Fibroblast of skin of back (primary cell): ENCODE measurements around the gene GARIN1A. TPM values are rescaled to one million over a fixed set of nuclear protein-coding genes. Genes with fewer than 3 reads are reported as not detected.
"Not testable (repeated sequence)": the region's sequence is repeated elsewhere in the genome, so short reads cannot be mapped to it uniquely, and the experiment has no call there.

ENCODE experiments used
- DNase-seq: peaks from one replicate; pipeline ENCODE4 v3.0.0-alpha.2; 2013
- polyA plus RNA-seq, 2 experiments: library from polyadenylated mRNA; unstranded; fragments of 120-200 nt; gene quantifications; one replicate each; pipeline ENCODE4 v1.2.1, GENCODE V29; 2013; ENCODE audit not compliant: insufficient read length in 2 of 2

GARIN1A gene
- polyA plus RNA-seq (2013, experiment 1 of 2; ENCODE audit: insufficient read length), result 0.55 TPM
- 0.69 TPM for polyA plus RNA-seq (2013, experiment 2 of 2; ENCODE audit: insufficient read length)

DNA sequence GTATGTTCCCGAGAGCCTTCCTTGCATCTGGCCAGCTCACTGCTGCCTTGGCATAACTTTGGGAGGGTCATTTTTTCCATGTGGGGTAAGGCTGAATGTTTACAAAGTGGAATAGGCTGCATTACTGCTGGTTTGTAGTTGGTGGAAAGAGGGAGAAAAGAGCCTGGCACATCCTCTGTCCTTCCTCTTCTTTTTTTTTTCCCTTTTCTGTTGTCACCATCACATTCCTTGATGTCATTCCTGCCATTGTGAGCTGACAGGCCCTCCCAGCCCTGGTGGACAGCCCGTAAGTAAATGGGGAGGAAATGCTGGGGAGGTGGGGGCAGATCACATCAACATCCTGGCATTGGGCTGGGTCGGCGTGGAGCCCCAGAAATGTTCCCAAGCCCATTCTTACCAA is at the start of gene GARIN1A:
GARIN1A (plus strand) TSS at position 301 of the 400 bp plus-strand sequence. CDS start 106 bp downstream, outside the sequence.
- no peak for DNase-seq

DNA sequence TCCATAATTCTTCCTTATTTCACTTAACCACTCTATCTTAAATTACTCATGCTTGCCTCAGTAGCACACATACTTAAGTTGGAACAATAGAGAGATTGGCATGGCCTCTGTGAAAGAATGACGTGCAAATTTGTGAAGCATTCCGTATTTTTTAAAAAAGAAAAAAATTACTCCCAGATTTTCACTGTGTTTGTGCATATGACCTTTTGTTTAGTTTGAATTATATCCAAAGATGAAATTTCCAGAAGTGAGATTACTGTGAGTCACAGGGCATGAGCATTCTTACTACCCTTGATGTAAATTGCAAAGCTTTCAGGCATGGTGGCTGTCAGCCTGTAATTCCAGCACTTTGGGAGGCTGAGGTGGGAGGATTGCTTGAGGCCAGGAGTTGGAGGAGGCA is 45.0 kb upstream of the GARIN1A start:
- peak; percentile 38 for DNase-seq

DNA sequence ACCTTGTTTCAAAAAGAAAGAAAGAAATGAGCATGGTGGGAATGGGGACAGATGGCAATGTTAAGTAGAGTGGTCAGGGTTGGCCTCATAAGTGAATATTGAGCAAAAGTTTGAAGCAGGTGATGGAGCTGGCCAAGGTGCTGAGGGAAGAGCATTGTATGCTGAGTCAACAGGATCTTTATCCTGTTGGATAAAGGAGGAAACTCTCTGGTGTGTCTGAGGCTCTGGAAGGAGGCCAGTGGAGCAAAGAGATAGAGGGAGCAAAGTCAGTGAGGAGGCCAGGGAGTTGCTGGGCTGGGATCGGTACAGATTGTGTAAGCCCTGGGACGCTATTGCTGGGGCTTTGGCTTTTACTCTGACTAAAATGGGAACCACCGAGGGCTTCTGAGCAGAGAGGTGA is 38.2 kb upstream of the GARIN1A start:
- not testable (repeated sequence) for DNase-seq

GRCh38 chr7:128645206-128645605 is 26.9 kb upstream of the GARIN1A start:
- DNase-seq, result not testable (repeated sequence)

DNA sequence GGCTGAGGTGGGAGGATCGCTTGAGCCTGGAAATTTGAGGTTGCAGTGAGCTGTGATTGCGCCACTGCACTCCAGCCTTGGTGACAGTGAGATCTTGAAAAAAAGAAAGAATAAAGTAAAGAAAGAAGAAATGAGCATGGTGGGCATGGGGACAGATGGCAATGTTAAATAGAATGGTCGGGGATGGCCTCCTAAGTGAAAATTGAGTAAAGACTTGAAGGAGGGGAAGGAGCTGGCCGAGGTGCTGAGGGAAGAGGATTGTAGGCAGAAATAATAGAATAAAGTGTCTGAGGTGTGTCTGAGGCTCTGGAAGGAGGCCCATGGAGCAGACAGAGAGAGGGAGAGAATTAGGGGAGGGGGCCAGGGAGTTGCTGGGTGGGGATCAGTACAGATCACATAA is 26.2 kb upstream of the GARIN1A start:
- not testable (repeated sequence) for DNase-seq

GRCh38 chr7:128646877-128647276 is 25.2 kb upstream of the GARIN1A start:
- not testable (repeated sequence) for DNase-seq

- not testable (repeated sequence) for DNase-seq
These were observed 21.0 kb upstream of the GARIN1A start for GRCh38 chr7:128651096-128651495.

GRCh38 chr7:128652606-128653005 is 19.5 kb upstream of the GARIN1A start:
- not testable (repeated sequence) for DNase-seq

- not testable (repeated sequence) for DNase-seq
These were observed 18.9 kb upstream of the GARIN1A start for GRCh38 chr7:128653197-128653596.

DNA sequence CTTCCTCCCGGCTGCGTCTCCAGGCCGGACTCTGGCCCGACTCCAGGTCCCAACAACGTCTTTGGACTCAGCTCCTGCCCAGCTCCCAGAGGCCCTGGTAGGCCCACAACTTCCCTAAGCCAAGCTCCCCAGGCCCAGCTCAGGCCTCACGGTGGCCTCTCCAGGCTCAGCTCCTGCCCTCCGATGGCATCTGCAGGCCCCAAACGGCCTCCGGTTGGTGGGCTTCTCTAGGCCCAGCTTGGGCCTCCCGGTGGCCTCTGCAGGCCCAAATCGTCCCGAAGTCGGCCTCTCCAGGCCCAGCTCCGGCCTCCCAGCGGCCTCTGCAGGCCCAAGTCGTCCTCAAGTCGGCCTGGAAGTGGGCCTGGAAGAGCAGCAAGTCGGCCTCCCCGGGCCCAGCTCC is 18.0 kb upstream of the GARIN1A start:
- DNase-seq, result not testable (repeated sequence)

- DNase-seq, result not testable (repeated sequence)
These were observed 17.6 kb upstream of the GARIN1A start for GRCh38 chr7:128654501-128654900.

DNA sequence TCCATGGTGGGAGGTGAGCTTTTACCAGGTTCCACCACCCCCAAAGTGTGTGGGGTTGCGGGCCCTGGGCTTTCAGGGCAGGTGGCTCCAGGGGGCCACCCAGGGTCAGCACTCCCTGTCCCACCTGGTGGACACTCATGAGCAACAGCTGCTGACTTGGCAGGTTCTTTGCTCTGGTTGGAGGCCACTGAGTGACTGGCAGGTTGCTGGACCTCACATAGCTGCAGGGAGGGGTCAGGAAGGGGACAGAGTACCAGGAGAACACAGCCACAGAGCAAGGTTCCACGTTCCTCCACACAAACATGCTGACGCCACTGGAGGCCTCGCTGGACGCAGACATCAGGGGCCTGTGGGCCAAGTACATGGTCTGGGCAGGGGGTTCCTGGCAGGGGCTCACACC is 13.7 kb upstream of the GARIN1A start:
- DNase-seq, result not testable (repeated sequence)

DNA sequence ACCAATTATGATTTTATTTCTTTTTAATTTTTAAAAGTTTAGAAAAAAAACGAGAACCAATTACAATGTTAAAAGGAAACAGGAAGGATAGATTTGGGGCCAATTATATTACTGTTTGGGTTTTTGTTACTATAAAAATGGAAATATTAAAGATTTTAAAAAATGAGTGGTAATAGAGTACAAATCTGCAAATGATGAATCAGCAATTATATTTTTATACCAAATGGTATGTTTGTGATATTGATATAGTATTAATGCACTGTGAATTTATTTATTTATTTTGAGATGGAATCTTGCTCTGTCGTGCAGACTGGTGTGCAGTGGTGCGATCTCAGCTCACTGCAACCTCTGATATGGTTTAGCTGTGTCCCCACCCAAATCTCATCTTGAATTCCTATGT is 11.5 kb upstream of the GARIN1A start:
- no peak for DNase-seq

DNA sequence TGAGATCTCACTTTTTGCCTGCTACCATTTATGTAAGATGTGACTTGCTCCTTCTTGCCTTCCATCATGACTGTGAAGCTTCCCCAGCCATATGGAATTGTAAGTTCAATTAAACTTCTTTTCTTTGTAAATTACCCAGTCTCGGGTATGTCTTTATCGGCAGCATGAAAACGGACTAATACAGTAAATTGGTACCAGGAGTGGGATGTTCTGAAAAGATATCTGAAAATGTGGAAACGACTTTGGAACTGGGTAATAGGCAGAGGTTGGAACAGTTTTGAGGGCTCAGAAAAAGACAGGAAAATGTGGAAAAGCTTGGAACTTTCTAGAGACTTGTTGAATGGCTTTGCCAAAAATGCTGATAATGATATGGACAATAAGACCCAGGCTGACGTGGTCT is 10.6 kb upstream of the GARIN1A start:
- no peak for DNase-seq

- no peak for DNase-seq
These were observed 10.0 kb upstream of the GARIN1A start for GRCh38 chr7:128662091-128662490.

GRCh38 chr7:128663223-128663622 is 8.9 kb upstream of the GARIN1A start:
- DNase-seq, result not testable (repeated sequence)

DNA sequence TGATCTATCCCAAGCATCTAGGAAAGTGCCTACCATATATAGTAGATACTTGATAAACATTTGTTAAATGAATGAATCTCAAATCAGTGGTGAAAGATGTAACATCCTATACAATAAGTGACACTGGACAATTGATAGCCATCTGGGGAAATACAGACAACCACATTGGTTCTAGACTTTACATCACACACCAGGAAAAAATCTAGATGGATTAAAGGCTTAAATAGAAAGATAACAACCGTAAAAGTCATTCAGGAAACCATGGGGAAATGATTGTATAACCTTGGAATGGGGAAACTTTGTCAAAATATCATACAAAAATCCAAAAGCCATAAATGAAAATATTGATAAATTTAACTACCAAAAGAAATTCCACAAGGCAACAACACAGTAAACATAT is 7.0 kb upstream of the GARIN1A start:
- peak; percentile 39 for DNase-seq

GRCh38 chr7:128666200-128666599 is 5.9 kb upstream of the GARIN1A start:
- peak; percentile 27 for DNase-seq

DNA sequence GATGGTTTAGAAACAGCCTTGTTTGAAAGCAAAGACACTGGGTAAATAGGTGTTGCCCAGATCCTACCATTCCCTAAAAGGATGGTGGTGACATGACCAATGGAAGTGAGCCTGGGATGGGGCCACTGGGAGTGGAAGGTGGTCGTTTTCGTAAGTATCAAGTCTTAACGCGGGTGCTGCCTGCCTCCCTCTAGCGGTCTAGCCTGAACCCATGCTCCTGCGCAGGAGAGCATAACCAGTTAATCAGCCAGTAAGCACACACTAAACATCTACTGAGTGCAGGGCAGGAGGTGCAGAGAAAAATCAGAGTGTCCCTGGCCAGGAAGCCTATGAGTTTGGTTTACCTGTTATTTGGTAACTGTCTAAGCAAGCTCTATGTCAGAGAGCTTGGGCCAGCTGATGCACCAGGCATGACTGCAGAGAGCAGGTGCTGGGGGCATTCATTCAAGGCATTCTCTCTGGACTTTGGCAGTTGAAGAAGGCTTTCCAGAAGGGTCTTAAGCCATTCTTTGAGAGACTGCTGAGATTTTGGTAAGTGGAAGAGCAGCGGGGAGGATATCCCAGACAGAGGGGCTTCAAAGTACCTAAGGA is 930 bp downstream of the GARIN1A start:
- DNase-seq, result peak; percentile 15

- DNase-seq, result no peak
These were observed 1.5 kb downstream of the GARIN1A start for GRCh38 chr7:128673571-128673970.

DNA sequence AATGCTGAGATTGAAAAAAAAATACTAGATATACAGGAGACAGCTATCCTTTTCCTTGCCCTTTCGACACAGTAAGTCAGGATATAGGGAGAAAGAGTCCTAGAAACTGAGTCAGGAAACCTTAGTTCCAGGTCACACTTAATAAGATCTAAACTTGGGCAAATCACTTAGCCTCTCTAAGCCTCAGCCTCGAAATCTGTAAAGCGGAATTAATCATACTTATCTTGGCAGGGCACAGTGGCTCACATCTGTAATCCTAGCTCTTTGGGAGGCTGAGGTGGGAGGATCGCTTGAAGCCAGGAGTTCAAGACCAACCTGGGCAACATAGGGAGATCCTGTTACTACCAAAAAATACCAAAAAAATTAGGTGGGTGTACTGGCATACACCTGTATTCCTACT is 4.6 kb downstream of the GARIN1A start:
- no peak for DNase-seq

GRCh38 chr7:128679920-128680319 is 7.8 kb downstream of the GARIN1A start:
- DNase-seq, result no peak

GRCh38 chr7:128681794-128682537 is 9.9 kb downstream of the GARIN1A start:
- DNase-seq, result no peak

DNA sequence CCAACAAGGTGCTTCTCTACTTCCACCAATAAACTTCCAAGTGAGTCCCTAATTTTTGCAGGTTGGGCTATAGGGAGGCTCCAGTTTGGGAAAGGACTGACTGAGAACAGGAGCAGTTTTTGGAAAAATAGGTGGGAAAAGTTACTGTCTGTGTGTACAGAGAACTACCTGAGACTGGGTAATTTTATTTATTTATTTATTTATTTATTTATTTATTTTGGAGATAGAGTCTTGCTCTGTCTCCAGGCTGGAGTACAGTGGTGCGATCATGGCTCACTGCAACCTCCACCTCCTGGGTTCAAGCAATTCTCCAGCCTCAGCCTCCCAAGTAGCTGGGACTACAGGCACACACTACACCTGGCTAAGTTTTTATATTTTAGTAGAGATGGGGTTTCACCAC is 11.2 kb downstream of the GARIN1A start:
- DNase-seq, result not testable (repeated sequence)
